ENCODE results near the gene TRIM25.

TRIM25 gene

DNA sequence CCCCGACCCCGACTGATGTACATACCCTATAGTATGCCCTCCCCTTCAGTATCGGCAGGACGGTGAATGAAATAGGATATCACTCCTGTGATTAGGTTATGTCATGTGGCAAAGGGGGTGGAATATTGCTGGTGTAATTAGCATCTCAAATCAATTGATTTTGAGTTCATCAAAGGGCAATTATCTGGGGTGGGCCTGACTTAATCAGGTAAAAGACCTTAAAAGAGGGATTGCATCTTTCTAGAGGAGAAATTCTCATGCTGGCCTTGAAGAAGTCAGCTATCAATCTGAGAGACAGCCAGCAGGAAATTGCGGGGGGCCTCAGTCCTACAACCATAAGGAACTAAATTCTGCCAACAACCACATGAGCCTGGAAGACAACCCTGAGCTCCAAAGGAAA is 10.3 kb downstream of the TRIM25 start:
- Mint-ChIP-seq H3K4me1 (peaks cover 9% of the 10 kb centered on the region), H3K27ac (no peak overlapping the region), H3K9me3 (peaks cover 4% of the 10 kb centered on the region), H3K27me3 (ENCODE audit: low read depth) (peaks cover 2% of the 10 kb centered on the region), H3K36me3 (ENCODE audit: low read depth) (peaks cover 63% of the 10 kb centered on the region), H3K4me3 (no peak overlapping the region)
- TF ChIP-seq, protein P1, sequence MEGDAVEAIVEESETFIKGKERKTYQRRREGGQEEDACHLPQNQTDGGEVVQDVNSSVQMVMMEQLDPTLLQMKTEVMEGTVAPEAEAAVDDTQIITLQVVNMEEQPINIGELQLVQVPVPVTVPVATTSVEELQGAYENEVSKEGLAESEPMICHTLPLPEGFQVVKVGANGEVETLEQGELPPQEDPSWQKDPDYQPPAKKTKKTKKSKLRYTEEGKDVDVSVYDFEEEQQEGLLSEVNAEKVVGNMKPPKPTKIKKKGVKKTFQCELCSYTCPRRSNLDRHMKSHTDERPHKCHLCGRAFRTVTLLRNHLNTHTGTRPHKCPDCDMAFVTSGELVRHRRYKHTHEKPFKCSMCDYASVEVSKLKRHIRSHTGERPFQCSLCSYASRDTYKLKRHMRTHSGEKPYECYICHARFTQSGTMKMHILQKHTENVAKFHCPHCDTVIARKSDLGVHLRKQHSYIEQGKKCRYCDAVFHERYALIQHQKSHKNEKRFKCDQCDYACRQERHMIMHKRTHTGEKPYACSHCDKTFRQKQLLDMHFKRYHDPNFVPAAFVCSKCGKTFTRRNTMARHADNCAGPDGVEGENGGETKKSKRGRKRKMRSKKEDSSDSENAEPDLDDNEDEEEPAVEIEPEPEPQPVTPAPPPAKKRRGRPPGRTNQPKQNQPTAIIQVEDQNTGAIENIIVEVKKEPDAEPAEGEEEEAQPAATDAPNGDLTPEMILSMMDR (IDR thresholded peaks at IDR 0.05; ENCODE audit: unreplicated experiment in 3 of 3) = no peak

DNA sequence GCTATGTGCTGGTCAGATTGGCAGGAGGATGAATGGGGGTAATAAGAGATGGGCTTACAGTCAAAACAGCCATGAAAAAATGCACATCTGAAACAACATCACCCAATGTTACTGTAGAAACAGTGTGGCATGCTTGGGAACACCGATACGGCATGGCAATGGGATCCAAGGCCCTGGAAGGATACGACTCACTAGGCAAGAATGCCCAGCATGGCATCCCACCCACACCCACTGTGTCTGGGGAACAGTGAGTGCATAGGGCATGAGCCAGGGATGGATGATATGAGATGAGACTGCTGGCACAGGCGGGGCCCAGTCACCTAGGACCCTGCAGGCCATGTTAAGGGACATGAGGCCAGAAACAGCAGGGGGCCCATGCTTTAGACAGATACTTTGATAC is 11.5 kb downstream of the TRIM25 start:
- no peak overlapping the region for H3K4me3 Mint-ChIP-seq
- TF ChIP-seq, protein P1 (IDR thresholded peaks at IDR 0.05; ENCODE audit: unreplicated experiment in 3 of 3) = no peak

DNA sequence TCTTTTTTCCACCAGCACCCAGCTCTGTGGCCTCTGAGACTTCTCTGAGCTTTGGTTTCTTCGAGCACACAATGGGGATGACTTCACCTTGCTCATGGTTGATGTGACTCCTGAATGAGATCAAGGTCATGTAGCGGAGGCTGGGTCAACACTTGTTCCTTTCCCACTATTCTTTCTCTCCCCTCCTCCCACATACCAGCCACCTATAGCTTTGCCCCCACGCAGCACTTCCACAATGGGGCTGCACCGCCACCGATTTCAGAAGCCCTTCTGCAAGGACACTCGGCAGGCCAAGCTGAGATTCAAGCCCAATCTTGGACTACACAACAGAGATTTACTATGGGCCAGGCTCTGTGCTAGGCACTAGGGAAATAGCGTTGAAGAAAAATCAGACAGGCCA is 14.4 kb downstream of the TRIM25 start:
- Mint-ChIP-seq H3K27me3 (ENCODE audit: low read depth) (no peaks in the 10 kb centered on the region), H3K4me3 (no peak overlapping the region), H3K36me3 (ENCODE audit: low read depth) (peaks cover 42% of the 10 kb centered on the region), H3K4me1 (peaks cover 24% of the 10 kb centered on the region), H3K9me3 (peaks cover 4% of the 10 kb centered on the region), H3K27ac (no peak overlapping the region)
- TF ChIP-seq, protein P1 (IDR thresholded peaks at IDR 0.05; ENCODE audit: unreplicated experiment in 3 of 3) = no peak

More for the DNA sequence above, 11.5 kb downstream of the TRIM25 start:
- peaks cover 4% of the 10 kb centered on the region for H3K9me3 Mint-ChIP-seq
- peaks cover 9% of the 10 kb centered on the region for H3K4me1 Mint-ChIP-seq
- H3K27me3 Mint-ChIP-seq (ENCODE audit: low read depth) = no peaks in the 10 kb centered on the region
- H3K27ac Mint-ChIP-seq = no peak overlapping the region
- H3K36me3 Mint-ChIP-seq (ENCODE audit: low read depth) = peaks cover 55% of the 10 kb centered on the region

DNA sequence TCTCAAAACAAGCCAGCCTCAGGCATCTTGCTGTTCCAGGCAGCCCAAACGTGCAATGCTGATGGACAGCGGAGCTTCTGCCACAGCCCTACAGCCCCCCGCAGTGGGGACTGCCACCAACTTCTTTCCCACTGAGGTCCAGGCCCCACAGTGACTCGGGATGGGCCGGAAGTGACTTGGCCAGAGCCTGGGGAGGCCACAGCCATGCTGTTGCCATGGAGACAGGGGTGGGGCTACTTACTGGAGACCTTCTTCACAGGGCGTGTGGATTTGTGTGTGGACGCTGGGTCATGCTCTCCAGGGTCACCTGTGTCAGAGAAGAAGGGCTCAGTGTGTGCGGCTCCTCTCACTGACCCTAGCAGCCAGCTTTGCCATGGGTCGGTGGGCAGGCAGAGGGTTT is 15.0 kb downstream of the TRIM25 start:
- no peaks in the 10 kb centered on the region for H3K9me3 Mint-ChIP-seq
- no peak overlapping the region for H3K27ac Mint-ChIP-seq
- H3K36me3 Mint-ChIP-seq (ENCODE audit: low read depth) = peaks cover 36% of the 10 kb centered on the region
- no peak overlapping the region for H3K4me3 Mint-ChIP-seq
- TF ChIP-seq, protein P1 (IDR thresholded peaks at IDR 0.05; ENCODE audit: unreplicated experiment in 3 of 3) = no peak
- peaks cover 24% of the 10 kb centered on the region for H3K4me1 Mint-ChIP-seq
- H3K27me3 Mint-ChIP-seq (ENCODE audit: low read depth) = no peaks in the 10 kb centered on the region

DNA sequence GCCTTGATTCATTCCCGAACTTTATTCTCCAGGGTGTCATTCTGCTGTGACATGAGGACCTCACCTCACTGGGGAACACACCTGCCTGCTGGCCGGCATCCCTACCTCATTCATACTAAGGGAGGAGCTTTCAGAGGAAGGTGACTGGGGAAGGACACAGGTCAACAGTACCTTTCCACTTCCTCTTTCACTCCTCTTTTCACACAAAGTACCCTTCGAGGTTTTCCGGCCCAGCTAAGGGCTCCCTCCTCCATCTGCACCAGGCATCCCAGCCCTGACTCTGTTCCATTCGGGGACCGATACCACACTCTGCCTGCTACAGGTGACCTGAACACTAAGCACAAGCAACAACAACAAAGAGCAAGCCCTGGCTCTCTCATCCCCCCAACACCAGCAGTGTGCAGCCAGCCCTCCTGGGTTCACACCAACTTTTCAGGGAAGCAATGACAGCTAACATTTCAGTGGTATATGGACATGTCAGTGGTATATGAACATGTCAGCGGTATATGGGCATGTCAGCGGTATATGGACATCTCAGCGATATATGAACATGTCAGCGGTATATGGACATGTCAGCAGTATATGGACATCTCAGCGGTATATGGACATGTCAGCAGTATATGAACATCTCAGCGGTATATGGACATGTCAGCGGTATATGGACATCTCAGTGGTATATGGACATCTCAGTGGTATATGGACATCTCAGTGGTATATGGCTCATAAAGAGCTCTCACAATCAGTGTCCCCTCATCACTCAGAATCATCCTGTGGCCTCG is 16.0 kb downstream of the TRIM25 start:
- H3K4me1 Mint-ChIP-seq = peaks cover 24% of the 10 kb centered on the region

More for the DNA sequence above, 16.0 kb downstream of the TRIM25 start:
- Mint-ChIP-seq H3K27ac (no peak overlapping the region), H3K36me3 (ENCODE audit: low read depth) (peaks cover 31% of the 10 kb centered on the region), H3K27me3 (ENCODE audit: low read depth) (no peaks in the 10 kb centered on the region), H3K4me3 (no peak overlapping the region), H3K9me3 (no peaks in the 10 kb centered on the region)
- TF ChIP-seq, protein P1 (IDR thresholded peaks at IDR 0.05; ENCODE audit: unreplicated experiment in 3 of 3) = no peak
